GM12875 (cell line): ENCODE results near the gene OSBPL10.
"Not testable (repeated sequence)": the region's sequence is repeated elsewhere in the genome, so short reads cannot be mapped to it uniquely, and the experiment has no call there.

Experiments used
- H3K4me3 ChIP-seq: one replicate; pipeline ENCODE4 v1.5.1; 2011; ENCODE audit warnings: low read depth, low read length, control low read depth
- TF ChIP-seq, protein P1 (sequence below): IDR thresholded peaks from 2 replicates; pipeline ENCODE4 v1.5.1; 2011; ENCODE audit warnings: low read depth, mild to moderate bottlenecking, control low read depth, inconsistent platforms, low read length, moderate library complexity, borderline replicate concordance; ENCODE audit not compliant: insufficient read depth

Gene OSBPL10

GRCh38 chr3:31999907-32000439 lies 18.9 kb upstream of the OSBPL10 start:
- H3K4me3 ChIP-seq = no peak overlapping the region
- TF ChIP-seq, protein P1, sequence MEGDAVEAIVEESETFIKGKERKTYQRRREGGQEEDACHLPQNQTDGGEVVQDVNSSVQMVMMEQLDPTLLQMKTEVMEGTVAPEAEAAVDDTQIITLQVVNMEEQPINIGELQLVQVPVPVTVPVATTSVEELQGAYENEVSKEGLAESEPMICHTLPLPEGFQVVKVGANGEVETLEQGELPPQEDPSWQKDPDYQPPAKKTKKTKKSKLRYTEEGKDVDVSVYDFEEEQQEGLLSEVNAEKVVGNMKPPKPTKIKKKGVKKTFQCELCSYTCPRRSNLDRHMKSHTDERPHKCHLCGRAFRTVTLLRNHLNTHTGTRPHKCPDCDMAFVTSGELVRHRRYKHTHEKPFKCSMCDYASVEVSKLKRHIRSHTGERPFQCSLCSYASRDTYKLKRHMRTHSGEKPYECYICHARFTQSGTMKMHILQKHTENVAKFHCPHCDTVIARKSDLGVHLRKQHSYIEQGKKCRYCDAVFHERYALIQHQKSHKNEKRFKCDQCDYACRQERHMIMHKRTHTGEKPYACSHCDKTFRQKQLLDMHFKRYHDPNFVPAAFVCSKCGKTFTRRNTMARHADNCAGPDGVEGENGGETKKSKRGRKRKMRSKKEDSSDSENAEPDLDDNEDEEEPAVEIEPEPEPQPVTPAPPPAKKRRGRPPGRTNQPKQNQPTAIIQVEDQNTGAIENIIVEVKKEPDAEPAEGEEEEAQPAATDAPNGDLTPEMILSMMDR = no peak

- TF ChIP-seq, protein P1 = no peak
- H3K4me3 ChIP-seq = no peak overlapping the region
Measured at GRCh38 chr3:31997500-31997899, 16.4 kb upstream of the OSBPL10 start.

DNA sequence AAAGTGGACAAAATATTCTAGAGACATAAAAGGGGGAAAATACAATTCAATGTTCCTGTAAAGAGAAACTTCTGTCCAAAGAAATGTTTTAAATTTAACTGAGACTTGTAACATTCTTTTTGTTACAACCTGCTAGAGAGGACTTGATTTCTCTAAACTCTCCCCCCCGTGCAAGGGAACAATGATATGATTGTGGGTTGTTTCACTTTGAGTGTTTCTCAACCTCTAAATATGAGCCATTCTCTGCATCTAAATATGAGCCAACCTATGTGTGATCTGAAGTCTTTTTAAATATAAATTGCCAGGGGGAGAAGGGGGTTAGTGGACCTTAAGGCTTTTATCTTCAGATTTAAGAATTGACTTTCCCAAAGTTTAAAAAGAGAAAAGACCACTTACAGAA lies 15.1 kb upstream of the OSBPL10 start:
- TF ChIP-seq, protein P1 = no peak
- no peak overlapping the region for H3K4me3 ChIP-seq

DNA sequence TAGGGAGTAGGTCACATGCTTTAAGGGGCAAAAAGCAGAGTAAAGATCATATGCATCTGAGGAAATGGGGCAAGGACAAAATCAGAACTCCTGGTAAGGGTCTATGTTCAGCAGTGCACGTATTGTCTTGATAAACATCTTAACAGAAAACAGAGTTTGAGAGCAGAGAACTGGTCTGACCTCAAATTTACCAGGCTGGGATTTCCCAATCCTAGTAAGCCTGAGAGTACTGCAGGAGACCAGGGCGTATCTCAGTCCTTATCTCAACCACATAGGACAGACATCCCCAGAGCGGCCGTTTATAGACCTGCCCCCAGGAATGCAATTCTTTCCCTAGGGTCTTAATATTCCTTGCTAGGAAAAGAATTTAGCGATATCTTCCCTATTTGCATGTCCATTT lies 14.0 kb upstream of the OSBPL10 start:
- not testable (repeated sequence) for H3K4me3 ChIP-seq

DNA sequence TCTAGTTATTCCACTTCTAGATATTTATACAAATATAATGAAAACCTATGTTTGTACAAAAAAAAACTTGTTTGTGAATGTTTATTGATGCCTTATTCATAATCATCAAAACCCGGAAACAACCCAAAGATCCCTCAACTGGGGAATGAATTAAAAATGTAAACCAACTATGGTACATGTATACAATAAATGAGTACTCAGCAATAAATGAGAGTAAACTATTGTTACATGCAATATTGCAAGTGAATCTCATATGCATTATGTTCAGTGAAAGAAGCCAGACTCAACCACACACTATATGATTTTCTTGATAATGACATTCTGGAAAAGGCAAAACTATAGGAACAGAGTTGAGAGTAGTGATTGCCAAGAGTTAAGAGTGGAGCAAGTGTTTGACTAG lies 12.8 kb upstream of the OSBPL10 start:
- H3K4me3 ChIP-seq = no peak overlapping the region
- TF ChIP-seq, protein P1 = no peak

GRCh38 chr3:31992995-31993394 lies 11.9 kb upstream of the OSBPL10 start:
- not testable (repeated sequence) for H3K4me3 ChIP-seq

DNA sequence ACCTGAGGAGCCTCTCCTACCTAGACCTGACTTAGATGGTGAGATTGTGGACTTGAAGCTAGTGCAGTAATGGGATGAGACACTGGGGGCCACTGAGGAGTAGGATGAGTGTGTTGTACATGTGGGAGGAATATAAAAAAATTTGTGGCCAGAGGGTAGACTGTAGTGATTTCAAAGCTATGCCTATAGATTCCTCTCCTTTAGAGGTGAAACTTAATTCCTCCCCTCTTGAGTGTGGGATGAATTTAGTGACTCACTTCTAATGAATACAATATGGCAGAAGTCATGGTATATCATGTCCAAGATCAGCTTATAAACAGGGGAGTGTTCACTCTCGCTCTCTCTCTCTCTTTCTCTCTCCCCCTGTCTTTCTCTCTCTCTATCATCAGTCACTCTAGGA lies 7.2 kb upstream of the OSBPL10 start:
- no peak overlapping the region for H3K4me3 ChIP-seq
- TF ChIP-seq, protein P1 = no peak

DNA sequence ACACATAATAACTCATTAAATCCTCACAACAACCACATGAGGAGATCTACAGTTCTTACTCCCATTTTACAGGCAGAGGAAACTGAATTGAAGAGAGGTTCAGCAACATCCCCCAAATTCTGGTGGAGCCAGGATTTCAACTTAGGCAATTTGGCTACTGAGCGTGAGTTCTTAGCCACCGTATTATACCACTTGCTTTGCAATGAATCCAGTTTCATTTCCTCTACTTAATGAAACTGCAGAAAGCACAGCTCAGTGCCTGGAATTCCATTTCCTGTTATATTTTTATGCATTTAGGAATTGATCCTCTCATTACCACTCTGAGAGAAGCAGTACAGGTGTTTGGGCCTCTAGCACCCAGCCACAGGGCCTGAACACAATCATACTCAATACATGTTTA lies 4.8 kb upstream of the OSBPL10 start:
- H3K4me3 ChIP-seq = no peak overlapping the region
- TF ChIP-seq, protein P1 = no peak
